ENCODE data around the gene TLCD4.

- TF ChIP-seq CTCF (conservative IDR thresholded peaks at IDR 0.05; ENCODE audit: low read length) = no peak
- TF ChIP-seq EZH2phosphoT487 (IDR thresholded peaks at IDR 0.05; ENCODE audit: borderline replicate concordance, low read depth, low read length) = no peak
Observed at GRCh38 chr1:95138223-95138622, 21.1 kb downstream of the TLCD4 start.
